SK-N-SH (cell line): ENCODE results near the gene PCNX1. TPM values are rescaled to one million over a fixed set of nuclear protein-coding genes. Genes with fewer than 3 reads are reported as not detected.
A peak's percentile ranks its signal among the peaks of the same experiment; 100 is the strongest.

ENCODE experiments used
- CTCF ChIA-PET: fragments of 300-600, 350-600 bp; formaldehyde crosslinking; extraction: SDS; loops from one replicate; lab custom pipeline; 2021; lab: Yijun Ruan, JAX
- POLR2A ChIA-PET: fragments of 350-600 bp; sonication (Branson Sonifier 250); formaldehyde crosslinking; extraction: SDS; loops from one replicate; lab custom pipeline; 2020; ENCODE audit warnings: antibody characterized with exemption, inconsistent platforms; lab: Yijun Ruan, JAX
- DNase-seq: peaks from one replicate; pipeline ENCODE4 v3.0.0; 2012
- H2AFZ ChIP-seq: fragments of 200-600 bp; sonication (generic); 2 replicates; pipeline ENCODE4 v1.8.1; 2016; ENCODE audit warnings: antibody characterized with exemption, mild to moderate bottlenecking, low read depth
- H3F3A ChIP-seq: fragments of 200-600 bp; sonication (generic); replicated peaks from 2 replicates; pipeline ENCODE3; 2016; ENCODE audit warnings: antibody characterized with exemption, mild to moderate bottlenecking; ENCODE audit not compliant: insufficient read depth
- H3K27ac ChIP-seq, 2 experiments: fragments of 200-500 bp in 1 of 2; fragments of 200-600 bp in 1 of 2; sonication (Bioruptor generic) in 1 of 2; sonication (generic), shearing (Covaris generic) in 1 of 2; 2 replicates each; pipeline versions ENCODE4 v1.5.1 to v1.6.1; 2014 to 2016; ENCODE audit warnings: low read depth in 2 of 2, inconsistent platforms in 1 of 2, low read length in 1 of 2, mild to moderate bottlenecking in 1 of 2, mixed read lengths in 1 of 2
- H3K27me3 ChIP-seq: fragments of 200-600 bp; sonication (generic), shearing (Covaris generic); 2 replicates; pipeline ENCODE4 v1.6.1; 2016; ENCODE audit warnings: mixed run types; ENCODE audit not compliant: insufficient read depth
- H3K36me3 ChIP-seq, 2 experiments: fragments of 200-500 bp in 1 of 2; fragments of 200-600 bp in 1 of 2; sonication (Bioruptor generic) in 1 of 2; sonication (generic) in 1 of 2; replicated peaks in 1 of 2; 2 replicates each; pipeline versions ENCODE3 to v1.5.1; 2014 to 2016; ENCODE audit warnings: low read length in 1 of 2, mild to moderate bottlenecking in 1 of 2; ENCODE audit not compliant: insufficient read depth in 2 of 2, control insufficient read depth in 1 of 2
- H3K4me1 ChIP-seq, 2 experiments: fragments of 200-500 bp in 1 of 2; fragments of 200-600 bp in 1 of 2; sonication (Bioruptor generic) in 1 of 2; sonication (generic), shearing (Covaris generic) in 1 of 2; 2 replicates each; pipeline versions ENCODE4 v1.5.1 to v1.6.1; 2014 to 2016; ENCODE audit warnings: low read depth in 1 of 2, low read length in 1 of 2, mixed run types in 1 of 2; ENCODE audit not compliant: insufficient read depth in 2 of 2, control insufficient read depth in 1 of 2
- H3K4me2 ChIP-seq: fragments of 200-600 bp; sonication (generic), shearing (Covaris generic); 2 replicates; pipeline ENCODE4 v1.6.1; 2017; ENCODE audit warnings: mixed run types
- H3K4me3 ChIP-seq, 2 experiments: fragments of 200-500 bp in 1 of 2; fragments of 200-600 bp in 1 of 2; sonication (Bioruptor generic) in 1 of 2; sonication (generic), shearing (Covaris generic) in 1 of 2; 2 replicates each; pipeline versions ENCODE4 v1.5.1 to v1.8.1; 2014 to 2016; ENCODE audit warnings: low read depth in 2 of 2, inconsistent platforms in 1 of 2, low read length in 1 of 2, mild to moderate bottlenecking in 1 of 2, mixed read lengths in 1 of 2, moderate library complexity in 1 of 2
- H3K79me2 ChIP-seq: fragments of 200-600 bp; sonication (generic); 2 replicates; pipeline ENCODE4 v1.8.1; 2017; ENCODE audit warnings: mild to moderate bottlenecking; ENCODE audit not compliant: insufficient read depth
- H3K9ac ChIP-seq: fragments of 200-600 bp; sonication (generic); 2 replicates; pipeline ENCODE4 v1.6.1; 2017; ENCODE audit warnings: mixed run types
- H3K9me2 ChIP-seq: fragments of 200-600 bp; sonication (generic); 2 replicates; pipeline ENCODE4 v1.6.1; 2017; ENCODE audit warnings: mixed run types
- H3K9me3 ChIP-seq: fragments of 200-600 bp; sonication (generic); 2 replicates; pipeline ENCODE4 v1.6.1; 2017; ENCODE audit warnings: mixed run types, mild to moderate bottlenecking, moderate library complexity
- H4K20me1 ChIP-seq: fragments of 200-600 bp; sonication (generic); 2 replicates; pipeline ENCODE4 v1.6.1; 2017; ENCODE audit warnings: mild to moderate bottlenecking, mixed run types; ENCODE audit not compliant: insufficient read depth
- CTCF ChIP-seq: fragments of 200-600 bp; sonication (generic); IDR thresholded peaks from 2 replicates; pipeline ENCODE4 v1.6.1; 2017; ENCODE audit warnings: antibody characterized with exemption, mild to moderate bottlenecking, moderate library complexity
- ELF1 ChIP-seq: IDR thresholded peaks from 2 replicates; pipeline ENCODE4 v1.4.0; 2012
- EP300 ChIP-seq, 2 experiments: IDR thresholded peaks; 2 replicates each; pipeline versions ENCODE4 v1.4.0 to v1.6.1; 2012; ENCODE audit warnings: borderline replicate concordance in 1 of 2, low read depth in 1 of 2, low read length in 1 of 2
- EZH2phosphoT487 ChIP-seq: fragments of 200-600 bp; sonication (generic); IDR thresholded peaks from 2 replicates; pipeline ENCODE4 v1.6.1; 2017; ENCODE audit warnings: low read depth, mixed run types, mild to moderate bottlenecking, antibody characterized with exemption, moderate library complexity, borderline replicate concordance
- GABPA ChIP-seq: IDR thresholded peaks from 2 replicates; pipeline ENCODE4 v1.4.0; 2012; ENCODE audit warnings: low read depth, mild to moderate bottlenecking
- GATA2 ChIP-seq: sonication (generic); formaldehyde crosslinking; IDR thresholded peaks from 2 replicates; pipeline ENCODE4 v1.5.0; 2020; ENCODE audit warnings: mild to moderate bottlenecking, missing genetic modification reagents
- JUND ChIP-seq: IDR thresholded peaks from 2 replicates; pipeline ENCODE4 v1.4.0; 2012
- MAX ChIP-seq: IDR thresholded peaks from 2 replicates; pipeline ENCODE4 v1.4.0; 2012; ENCODE audit warnings: low read depth
- NRF1 ChIP-seq: IDR thresholded peaks from 2 replicates; pipeline ENCODE4 v1.6.1; 2012; ENCODE audit warnings: low read depth, mild to moderate bottlenecking, low read length
- POLR2AphosphoS5 ChIP-seq: IDR thresholded peaks from 2 replicates; pipeline ENCODE4 v1.6.1; 2012; ENCODE audit warnings: low read depth, low read length
- RAD21 ChIP-seq: IDR thresholded peaks from 2 replicates; pipeline ENCODE4 v1.6.1; 2012; ENCODE audit warnings: mild to moderate bottlenecking, low read length
- REST ChIP-seq: IDR thresholded peaks from 2 replicates; pipeline ENCODE4 v1.6.1; 2012; ENCODE audit warnings: mild to moderate bottlenecking, low read depth, low read length, moderate library complexity
- RXRA ChIP-seq: IDR thresholded peaks from 2 replicates; pipeline ENCODE4 v1.4.0; 2012; ENCODE audit warnings: low read depth, mild to moderate bottlenecking, borderline replicate concordance
- USF2 ChIP-seq: fragments of 150-350 bp; IDR thresholded peaks from 2 replicates; pipeline ENCODE4 v1.6.1; 2017; ENCODE audit warnings: antibody characterized with exemption, low read length, low read depth, borderline replicate concordance
- YY1 ChIP-seq: IDR thresholded peaks from 2 replicates; pipeline ENCODE4 v1.4.0; 2012; ENCODE audit warnings: low read depth, mild to moderate bottlenecking
- WGBS: methylation state at CpG from one replicate; pipeline ENCODE4 v1.1.6; 2017; ENCODE audit warnings: low lambda C conversion rate; 5-methylcytosine and 5-hydroxymethylcytosine counted together
- polyA plus RNA-seq, 3 experiments: library from polyadenylated mRNA; depleted of rRNA; stranded (reverse); fragments of >200 nt; gene quantifications; 2 replicates each; pipeline ENCODE4 v1.2.3, GENCODE V29; 2012

PCNX1 gene
- polyA plus RNA-seq, 1 of the 3 experiments (the other 2 are of a cell fraction), result 9.4 TPM

- Histone ChIP-seq H3K4me3 (no peak overlapping the region), H3K9ac (no peak overlapping the region), H2AFZ (0 out of 2 replicates have a peak overlapping the region, but pooled peaks have one; percentile 52), H4K20me1 (no peaks in the 10 kb centered on the region), H3F3A (peaks cover 14% of the 10 kb centered on the region), H3K79me2 (no peaks in the 10 kb centered on the region), H3K4me1 (peaks cover 3 to 53% of the 10 kb centered on the region in 2 experiments), H3K27me3 (no peaks in the 10 kb centered on the region), H3K4me2 (peak overlapping the region; percentile 26; the same call in 1 of the 2 replicates), H3K27ac (peak overlapping the region in 1 of 2 experiments; percentile 65; a peak in 2 of 4 replicates), H3K36me3 (no peaks in the 10 kb centered on the region), H3K9me2 (no peaks in the 10 kb centered on the region), H3K9me3 (no peaks in the 10 kb centered on the region)
- CTCF ChIA-PET, result interaction anchor here (0.6 kb wide), 1 partner anchor 20 kb away, joined by 6 read pairs; the partner anchor contains the start of gene PCNX1
- POLR2A ChIA-PET, result no interaction called here
- TF ChIP-seq GATA2 (CRISPR knock-in tag) (no peak), MAX (no peak), YY1 (no peak), EZH2phosphoT487 (no peak), RAD21 (no peak), EP300 (IDR thresholded peaks at IDR 0.05; ENCODE audit: borderline replicate concordance in 1 of 2, low read depth in 1 of 2, low read length in 1 of 2) (no peak), ELF1 (no peak), RXRA (no peak), USF2 (no peak), CTCF (no peak), GABPA (no peak), REST (no peak), JUND (no peak), NRF1 (no peak), POLR2AphosphoS5 (no peak)
- WGBS, result 52% methylated on average over 3 of the region's 3 CpGs
- DNase-seq, result no peak
Observed at GRCh38 chr14:70887207-70887681, 20.0 kb upstream of the PCNX1 start.
